Uterus (tissue), 2 donors: ENCODE measurements around the gene ACOT6.
"Not testable (repeated sequence)": the region's sequence is repeated elsewhere in the genome, so short reads cannot be mapped to it uniquely, and the experiment has no call there.

Source experiments
- CTCF ChIP-seq, 4 experiments: fragments of 200-600 bp in 2 of 4; fragments of 450-650 bp in 2 of 4; sonication (generic) in 2 of 4; IDR thresholded peaks; one replicate each; pipeline ENCODE4 v1.5.1; 2016 to 2019; ENCODE audit warnings: antibody characterized with exemption in 4 of 4, mild to moderate bottlenecking in 2 of 4, moderate library complexity in 1 of 4
- POLR2A ChIP-seq, 2 donors: fragments of 450-650 bp; IDR thresholded peaks; one replicate each; pipeline ENCODE4 v1.6.1; 2016; ENCODE audit warnings: antibody characterized with exemption in 2 of 2, mild to moderate bottlenecking in 1 of 2, moderate library complexity in 1 of 2

DNA sequence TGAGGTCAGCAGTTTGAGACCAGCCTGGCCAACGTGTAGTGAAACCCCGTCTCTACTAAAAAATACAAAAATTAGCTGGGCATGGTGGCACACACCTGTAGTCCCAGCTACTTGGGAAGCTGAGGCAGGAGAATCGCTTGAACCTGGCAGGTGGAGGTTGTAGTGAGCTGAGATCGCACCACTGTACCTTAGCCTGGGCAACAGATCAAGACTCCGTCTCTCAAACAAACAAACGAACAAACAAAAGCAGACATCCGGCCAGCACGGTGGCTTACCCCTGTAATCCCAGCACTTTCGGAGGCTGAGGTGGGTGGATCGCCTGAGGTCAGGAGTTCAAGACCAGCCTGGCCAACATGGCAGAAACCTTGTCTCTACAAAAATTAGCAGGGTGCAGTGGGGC, 24.0 kb downstream of the ACOT6 start:
- not testable (repeated sequence) for TF ChIP-seq POLR2A, CTCF (IDR thresholded peaks at IDR 0.05)
